ENCODE results near the gene PDIA5.
A peak's percentile ranks its signal among the peaks of the same experiment; 100 is the strongest.

The PDIA5 gene

DNA sequence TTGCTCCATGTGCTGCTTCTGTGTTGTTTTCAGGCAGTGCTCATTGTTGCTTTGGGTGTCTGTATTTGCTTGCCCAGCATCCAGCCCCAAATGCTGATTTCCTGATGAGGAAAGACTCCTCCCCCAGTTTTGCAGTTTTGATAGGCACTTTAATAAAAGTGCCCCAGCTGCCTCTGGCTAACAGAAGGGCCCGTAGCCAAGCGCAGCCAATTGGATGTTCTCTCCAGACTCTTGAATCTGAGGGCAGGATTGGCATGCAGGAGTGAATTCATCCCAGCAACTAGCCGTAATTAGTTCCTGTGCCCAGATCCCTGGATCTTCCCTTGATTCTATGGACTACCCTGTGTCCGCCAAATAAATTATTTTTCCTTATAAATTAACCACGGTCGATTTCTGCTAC, 24.4 kb upstream of the PDIA5 start:
- DNase-seq (ENCODE audit: low spot score), result no peak

DNA sequence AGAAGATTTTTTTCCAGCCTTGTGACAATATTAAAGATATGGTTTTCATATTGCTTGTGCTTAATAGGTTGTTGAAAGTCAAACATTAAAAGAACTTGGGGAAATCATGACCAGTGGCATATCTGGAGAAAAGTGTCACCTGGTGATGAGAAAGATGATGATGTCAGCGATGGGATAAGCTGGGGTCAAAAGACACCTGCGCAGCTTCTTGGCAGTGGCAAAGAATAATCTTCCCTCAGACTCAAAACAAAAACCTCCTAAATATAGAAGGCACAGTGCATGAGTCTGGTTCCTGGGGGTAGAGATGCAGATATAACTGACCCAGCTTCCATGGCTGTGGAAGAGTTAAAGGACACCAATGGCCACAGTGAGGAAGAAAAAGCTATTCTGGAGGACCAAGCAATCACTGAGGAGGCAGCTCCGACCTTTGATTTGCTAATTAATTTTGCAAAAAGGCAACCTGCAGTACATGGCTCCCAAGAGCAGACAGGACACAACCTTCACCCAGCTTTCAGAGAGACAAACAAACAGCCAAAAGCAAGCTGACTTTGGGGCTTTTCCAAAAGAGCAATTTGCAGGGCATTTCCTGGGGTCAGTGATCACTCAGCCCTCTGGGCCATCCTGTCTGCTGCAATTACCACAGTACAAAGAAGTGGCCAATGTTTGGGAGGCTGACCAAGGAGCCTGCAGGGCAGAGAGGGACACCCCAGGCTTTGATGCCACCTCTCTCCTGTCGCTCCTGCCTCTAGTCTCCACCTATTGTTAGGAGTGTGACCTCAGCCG, 21.7 kb upstream of the PDIA5 start:
- no peak for DNase-seq (ENCODE audit: low spot score)

DNA sequence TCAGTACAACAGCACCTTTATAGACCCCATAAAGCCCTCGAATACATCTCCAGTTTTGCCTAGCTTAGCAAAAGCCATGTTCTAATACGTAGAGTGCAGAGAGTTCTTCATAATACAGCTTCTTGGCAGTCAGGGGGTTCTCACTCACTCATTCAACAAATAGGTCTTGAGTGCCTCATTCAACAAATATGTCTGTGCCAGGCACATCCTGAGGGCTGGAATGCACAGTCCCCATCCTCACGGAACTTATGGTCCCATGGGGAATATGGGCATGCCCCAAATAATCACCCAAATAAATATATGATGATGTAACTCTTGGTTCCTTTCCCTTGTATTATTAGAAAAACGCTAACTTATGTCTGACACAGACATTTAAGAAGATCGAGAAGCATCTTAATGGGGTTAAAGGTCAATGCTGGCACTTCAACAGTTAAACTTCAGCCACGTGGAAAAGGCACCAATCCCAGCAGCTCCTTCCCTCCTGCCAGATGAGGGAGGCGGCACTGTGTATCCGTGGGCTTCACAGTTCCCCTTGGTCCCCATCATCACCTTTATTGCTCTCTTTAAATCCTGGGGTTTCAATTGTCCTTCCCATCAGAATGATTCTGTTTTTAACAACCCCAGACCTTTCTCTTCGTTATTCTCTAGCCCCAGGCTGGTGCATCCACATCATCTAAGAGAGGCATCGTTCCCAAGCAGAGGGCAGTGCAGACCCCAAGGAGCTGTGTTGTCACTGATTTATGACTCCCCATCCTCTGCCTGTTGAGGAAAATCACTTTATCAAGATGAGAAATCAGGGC, 20.4 kb upstream of the PDIA5 start:
- DNase-seq (ENCODE audit: low spot score), result no peak

DNA sequence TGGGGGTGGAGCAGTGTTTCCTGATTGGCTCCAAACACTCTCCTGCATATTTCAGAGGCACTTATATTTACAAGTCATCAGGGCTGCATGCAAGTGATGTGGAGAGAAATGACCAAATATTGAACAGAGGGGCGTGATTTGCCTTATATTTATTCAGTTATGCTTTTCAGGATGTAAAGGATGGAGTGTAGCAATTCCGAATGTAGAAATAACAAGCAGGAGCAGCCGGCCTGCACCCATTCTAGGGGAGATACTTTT, 19.8 kb upstream of the PDIA5 start:
- no peak for DNase-seq (ENCODE audit: low spot score)

DNA sequence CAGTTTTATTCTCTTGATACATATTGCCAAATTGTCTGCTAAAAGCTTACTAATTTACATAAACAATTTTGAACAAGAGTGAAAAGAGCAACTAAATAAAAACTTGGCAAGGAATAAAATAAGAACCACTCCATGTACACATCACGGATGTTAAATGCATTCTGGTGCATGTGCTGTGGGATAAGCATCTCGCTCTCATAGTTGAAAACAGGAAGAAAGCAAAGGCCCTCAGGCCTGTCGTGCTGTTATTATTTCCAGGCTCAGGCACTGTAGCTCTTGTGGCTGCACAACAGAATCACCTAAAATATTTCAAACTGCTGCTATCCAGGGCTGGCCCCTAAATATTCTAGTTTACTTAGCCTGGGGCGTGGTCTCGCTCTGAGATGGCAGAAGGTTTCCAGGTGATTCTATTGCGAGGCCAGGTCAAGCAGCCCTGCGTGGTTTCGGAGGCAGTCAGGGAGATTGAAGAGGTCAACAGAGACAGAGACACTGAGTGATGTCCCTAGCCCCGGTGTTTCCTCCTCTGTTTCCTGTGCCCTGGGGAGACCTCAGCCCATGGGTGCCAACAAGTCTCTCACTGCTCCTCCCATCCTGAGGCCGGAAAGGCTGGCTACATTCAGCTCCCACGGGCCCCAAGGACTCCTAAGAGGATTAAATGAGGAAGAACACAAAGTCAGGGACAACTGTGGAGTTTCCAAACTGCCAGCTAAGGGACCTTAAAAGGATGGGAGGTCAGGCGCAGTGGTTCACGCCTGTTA, 18.2 kb upstream of the PDIA5 start:
- DNase-seq (ENCODE audit: low spot score), result no peak

DNA sequence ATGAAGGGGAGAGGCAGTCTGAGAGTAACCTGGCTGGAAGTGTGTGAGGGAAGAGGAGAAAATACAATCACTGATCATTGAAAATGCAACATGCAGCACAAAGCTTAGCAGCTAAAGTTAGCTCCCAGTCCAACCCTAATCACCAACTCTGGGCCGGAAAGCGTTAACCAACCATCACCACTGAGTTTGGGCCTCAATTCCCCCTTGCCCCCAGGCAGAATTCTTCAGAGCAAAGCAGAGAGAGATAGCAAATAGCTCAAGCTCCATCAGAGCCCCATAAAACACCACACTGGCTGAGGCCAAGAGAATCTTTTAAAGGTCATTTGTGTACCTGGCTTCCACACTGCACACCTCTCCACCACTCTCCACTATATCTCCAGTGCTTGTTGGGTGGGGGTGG, 16.2 kb upstream of the PDIA5 start:
- DNase-seq (ENCODE audit: low spot score), result no peak

DNA sequence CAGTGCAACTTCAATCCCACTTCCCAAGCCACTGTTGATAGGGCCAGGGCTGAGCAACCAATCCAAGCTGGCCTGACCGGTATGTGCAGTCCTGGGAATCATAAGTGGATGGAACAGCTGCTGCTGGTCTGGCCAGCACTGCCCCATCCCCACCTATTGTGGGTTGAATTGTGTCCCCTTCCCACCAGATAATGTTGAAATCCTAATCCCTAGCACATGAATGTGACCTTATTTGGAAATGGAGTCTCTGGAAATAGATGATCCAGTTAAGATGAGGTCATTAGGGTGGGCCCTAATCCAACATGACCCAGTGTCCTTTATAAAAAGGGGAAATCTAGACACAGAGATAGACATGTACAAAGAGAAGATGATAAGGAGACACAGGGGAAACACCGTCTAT, 13.7 kb upstream of the PDIA5 start:
- no peak for DNase-seq (ENCODE audit: low spot score)

DNA sequence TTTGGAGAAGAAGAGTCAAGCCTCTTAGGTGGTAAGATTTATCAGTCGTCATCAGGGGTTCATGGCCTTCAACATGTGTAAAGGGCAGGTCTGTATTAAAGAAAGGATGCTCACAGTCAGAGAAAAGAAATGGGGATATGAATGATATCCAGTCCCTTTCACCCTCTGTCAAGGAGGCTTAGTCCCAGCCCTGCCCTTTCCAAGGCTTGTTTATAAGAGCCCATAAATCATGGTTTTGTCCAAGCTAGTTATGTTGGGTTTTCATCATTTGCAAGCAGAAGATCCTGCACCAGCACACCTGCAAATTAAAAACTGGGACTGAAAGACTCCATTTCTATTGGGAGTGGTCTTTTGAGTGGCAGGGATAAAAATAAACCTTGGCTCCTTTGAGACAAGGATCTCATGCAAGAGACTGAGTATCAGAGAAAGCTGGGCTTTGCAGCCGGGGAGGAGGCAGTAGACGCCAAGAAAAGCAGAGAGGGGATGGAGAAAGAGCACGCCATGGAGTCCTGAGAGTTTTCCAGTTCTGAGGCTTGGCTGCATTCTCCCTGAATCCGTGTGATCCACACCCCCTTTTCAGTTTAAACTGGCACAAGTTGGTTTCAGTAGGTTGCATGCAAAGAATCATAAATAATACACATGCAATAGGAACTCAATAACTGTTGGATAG, 12.6 kb upstream of the PDIA5 start:
- DNase-seq (ENCODE audit: low spot score), result no peak

DNA sequence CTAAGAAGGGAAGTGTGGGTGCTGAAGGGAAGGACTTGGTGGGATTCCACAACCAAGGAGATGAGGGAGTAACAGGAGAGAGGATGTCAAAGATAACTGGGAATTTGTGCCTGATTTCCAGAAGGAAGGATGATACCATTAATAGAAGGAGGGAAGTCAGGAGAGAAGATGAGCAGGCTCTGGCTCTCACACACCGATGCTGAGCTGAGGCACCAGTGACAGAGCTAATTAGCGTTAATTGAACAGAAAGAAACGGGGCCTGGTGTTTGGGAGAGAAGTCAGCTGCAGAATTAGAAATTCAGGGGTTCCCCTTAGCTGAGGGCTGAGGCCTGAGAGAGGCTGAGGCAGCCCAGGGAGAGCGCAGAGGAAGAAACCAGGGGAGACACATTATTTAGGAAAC, 11.9 kb upstream of the PDIA5 start:
- no peak for DNase-seq (ENCODE audit: low spot score)

DNA sequence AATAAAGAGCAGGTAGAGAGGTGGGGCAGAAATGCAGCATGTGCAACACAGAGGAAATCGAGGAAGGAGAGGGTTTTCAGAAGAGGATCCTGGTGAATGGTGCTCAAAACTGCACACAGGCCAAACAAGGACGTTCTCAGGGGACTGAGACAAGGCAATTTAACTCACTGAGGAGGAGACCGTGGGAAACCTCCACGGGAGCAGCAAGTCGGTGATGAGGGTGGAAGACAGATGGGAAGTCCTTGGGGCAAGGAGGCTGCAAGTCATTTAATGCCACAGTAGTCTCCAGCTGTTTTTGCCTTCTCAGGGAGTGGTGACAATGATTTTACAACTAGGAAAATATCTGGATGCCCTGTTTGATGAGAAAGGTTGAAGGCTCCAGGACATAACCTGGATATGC, 11.5 kb upstream of the PDIA5 start:
- DNase-seq (ENCODE audit: low spot score), result no peak

DNA sequence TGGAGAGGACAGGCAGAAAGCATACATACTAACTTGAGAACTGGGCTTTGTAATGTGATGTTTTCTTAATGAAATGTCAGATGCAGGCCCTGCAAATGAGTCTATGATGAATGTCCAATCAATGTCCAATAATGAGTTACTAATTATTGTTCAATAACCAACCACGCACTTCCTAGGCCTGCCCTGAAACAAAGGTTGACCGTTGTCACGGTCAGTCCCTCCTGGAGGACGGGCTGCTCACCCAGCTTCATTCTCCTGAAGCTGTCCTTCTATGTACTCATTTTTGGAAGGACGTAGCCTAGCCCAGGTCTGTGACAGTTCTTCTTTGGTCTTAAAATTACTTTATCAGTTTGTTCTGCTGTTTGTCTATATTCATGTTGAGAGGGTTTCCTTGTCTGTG, 8.3 kb upstream of the PDIA5 start:
- DNase-seq (ENCODE audit: low spot score), result no peak

DNA sequence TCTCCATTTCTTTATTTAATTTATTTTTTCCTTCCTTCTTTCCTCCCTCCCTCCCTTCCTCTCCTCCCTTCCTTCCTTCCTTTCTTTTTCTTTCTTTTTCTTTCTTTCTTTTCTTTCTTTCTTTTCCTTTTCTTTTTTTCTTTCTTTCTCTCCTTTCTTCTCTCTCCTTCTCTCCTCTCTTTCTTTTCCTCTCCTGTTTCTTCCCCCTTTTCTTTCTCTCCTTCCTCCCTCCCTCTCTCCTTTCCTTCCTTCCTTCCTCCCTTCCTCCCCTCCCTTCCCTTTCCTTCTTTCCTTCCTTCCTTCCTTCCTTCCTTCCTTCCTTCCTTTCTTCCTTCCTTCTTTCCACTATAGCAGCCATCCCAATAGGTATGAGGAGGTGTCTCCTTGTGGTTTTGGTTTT, 6.8 kb upstream of the PDIA5 start:
- no peak for DNase-seq (ENCODE audit: low spot score)

DNA sequence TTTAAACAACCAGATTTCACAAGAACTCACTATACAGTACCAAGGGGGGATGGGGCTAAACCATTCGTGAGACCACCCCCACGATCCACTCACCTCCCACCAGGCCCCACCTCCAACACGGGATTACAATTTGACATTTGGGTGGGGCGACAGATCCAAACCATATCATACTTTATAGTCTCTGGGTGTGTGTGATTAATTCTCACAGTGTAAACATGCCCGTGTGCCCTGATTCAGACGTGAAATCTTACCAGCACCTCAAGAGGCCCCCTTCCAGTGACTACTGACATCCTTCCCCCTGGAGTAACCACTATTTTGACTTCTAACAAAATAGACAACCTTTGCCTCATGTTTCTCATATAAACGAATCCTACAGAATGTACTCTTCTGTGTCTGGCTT, 5.0 kb upstream of the PDIA5 start:
- no peak for DNase-seq (ENCODE audit: low spot score)

DNA sequence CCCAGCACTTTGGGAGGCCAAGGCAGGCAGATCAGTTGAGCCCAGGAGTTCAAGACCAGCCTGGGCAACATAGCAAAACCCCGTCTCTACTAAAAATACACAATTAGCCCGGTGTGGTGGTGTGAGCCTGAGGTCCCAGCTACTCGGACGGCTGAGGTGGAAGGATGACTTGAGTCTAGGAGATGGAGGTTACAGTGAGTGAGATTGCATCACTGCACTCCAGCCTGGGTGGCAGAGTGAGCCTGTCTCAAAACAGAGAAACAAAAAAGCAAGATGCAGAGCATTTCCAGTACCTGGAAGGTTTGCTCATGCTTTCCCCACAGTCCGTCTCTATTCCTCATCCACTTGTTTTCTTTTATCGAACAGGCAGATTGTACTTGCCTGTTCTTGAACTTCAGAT, 3.8 kb upstream of the PDIA5 start:
- DNase-seq (ENCODE audit: low spot score), result no peak

DNA sequence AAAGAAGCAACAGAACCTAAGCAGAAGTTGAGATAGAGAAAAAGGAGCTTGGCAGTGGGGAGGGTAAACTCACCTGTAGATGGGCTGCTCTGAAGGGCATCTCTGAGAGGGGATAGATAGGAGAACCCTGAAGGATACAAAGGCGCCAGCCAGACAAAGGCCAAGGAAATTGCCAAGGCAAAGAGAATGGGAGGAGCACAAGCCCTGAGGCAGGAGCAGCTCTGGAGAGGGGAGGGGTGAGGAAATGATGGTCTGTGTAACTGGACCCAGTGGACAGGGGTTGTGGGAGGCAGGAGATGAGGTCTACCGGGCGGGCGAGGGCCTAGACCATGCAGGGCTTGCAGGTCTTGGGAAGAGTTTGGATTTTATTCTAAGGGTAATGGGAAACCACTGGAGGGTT, 2.3 kb upstream of the PDIA5 start:
- DNase-seq (ENCODE audit: low spot score), result no peak

DNA sequence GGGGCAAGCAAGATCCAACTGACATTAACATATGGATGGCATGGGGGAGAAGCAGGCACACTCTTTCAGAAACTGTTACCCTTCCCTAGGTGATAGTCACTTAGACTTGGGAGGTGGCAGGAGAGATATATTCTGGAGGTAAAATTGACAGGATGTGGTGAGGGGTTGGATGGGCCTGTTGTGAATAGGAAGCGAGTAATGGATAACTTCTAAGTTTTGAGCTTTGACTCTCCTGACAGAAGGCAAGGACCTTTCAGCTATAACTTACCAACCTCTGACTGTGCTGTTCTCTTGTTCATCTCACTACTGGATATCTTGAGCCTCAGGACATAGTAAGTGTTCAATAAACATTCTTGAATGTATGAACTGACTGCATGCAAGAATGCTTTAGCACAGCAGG, 1.9 kb upstream of the PDIA5 start:
- no peak for DNase-seq (ENCODE audit: low spot score)

DNA sequence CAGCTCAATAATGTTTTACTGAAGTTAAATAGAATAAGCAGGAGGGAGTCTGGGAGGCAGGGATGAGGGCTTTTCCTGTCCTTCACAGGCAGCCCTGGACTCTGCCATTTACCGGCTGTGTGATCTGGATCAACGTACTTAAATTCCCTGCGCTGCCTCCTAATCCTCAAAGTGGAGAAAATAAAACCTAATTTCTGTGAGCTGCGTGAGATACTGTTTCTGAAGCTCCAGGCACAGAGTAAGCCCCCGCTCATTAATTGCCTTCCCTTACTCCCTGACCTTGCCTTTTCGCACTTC, 278 bp upstream of the PDIA5 start:
- DNase-seq (ENCODE audit: low spot score), result no peak

DNA sequence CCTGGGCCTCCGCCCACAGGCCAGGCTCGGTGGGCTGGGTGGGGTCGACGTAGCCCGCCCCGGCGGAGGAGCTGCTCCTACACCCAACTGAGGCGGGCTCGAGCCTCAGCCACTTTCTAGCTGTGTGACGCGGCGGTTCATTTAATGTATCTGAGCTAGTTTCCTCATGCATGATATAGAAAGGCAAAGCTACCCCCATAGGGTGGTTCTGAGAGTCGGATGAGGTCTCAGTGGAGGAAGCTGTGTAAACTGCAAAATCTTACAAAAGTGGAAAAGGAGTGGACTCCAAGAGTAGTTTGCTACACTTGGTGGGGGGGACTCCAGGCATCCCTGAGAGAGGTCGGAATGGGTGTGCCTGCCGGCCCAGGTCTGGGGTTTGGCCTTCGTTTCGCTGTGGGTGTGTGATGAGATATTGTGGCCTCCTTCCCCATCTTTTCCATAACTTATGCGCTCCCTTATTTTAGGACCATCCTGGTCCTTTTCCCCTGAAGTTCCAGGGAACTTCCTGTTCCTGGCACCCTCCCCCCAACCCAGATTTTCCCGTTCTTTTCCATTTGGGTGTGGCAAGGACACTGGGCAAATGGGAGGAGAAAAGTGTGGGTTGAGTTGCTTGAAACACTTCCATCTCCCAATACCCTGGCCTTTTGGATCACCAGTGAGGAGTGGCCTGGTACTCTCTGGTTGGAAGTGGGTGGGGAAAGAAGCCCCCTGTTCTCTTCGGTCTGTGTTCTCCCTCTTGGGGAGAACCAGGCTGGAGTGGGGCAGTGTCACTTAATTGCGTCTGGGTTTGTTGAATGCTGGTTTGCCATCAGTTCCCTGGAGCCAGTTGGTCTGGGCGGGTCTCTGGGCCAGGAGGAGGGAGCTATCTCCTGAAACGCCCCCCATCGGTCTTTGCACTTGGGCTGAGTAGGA, 1.1 kb downstream of the PDIA5 start:
- peak; percentile 4 for DNase-seq (ENCODE audit: low spot score)

DNA sequence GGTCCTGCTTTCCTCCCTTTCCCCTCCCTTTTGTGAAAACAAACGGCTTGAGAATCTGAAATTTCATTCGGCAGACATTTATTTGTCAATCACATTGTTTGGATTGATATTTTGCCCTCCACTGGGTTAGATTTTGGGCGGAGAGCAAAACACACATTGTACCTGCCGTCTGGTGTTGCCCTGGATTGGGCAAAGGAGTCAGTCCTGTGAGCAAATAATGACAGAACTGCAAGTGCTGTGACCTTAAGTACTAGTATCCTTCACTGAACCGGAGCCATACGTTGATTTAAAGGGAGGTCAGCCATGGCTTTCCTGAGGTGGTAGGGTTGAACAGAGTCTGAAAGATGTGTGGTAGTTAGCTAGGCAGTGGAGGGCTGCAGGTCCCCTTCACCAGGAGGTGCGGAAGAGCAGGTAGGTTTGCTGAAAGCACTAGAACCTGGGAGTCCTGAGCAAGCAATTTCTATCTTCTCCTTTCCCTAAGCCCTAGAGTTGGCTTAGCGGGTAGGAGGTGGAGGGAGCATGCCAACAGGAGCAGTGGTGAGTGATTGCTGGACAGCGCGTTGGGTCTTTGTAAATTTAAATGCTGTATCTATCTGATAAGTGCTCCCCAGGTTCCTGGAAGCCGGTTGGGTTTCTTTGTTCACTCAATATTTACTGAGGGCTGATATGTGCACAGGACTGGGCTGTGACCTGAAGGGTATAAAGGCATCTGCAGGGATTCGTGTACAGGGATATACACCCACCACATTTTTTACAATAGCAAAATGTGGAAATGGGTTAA, 2.0 kb downstream of the PDIA5 start:
- no peak for DNase-seq (ENCODE audit: low spot score)

DNA sequence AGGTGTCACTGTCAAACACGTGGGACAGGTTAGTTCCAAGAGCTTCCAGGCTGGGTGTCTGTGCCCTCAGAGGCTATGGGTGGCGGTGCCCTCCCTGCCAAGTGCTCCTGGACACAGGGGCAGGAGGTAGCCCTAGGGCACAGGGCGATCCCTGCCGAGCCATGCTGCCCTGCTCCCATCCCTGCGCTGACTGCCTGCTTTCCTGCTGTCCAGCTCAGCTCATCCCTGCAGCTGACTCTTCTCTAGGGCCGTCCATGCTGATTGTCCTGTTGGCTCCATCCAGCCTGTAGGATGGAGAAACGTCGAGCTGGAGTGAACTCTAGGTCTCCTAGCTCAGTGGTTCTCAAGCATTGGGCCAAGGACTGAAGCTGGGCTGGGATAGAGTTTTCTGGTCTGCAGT, 3.7 kb downstream of the PDIA5 start:
- no peak for DNase-seq (ENCODE audit: low spot score)

DNA sequence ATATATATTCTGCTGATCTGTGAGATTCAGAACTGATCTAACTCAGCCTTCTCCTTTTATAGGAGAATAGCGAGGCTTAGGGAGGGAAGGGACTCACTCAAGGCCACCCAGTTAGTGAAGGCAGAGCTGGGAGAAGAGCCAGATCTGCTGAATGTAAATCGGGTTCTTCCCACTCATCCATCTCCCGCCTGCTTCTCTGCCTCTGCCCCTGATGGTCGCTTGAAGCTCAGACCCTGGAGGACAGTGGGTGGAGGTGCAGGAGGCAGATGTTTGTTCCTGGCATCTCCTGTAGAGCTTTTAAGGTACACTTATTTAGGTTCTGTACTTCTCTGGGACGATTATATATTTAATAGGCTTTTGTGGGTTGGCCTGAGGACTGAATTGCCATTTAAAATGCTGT, 4.3 kb downstream of the PDIA5 start:
- no peak for DNase-seq (ENCODE audit: low spot score)
